Fibroblast of villous mesenchyme (primary cell): ENCODE results near the gene DTX1. TPM values are rescaled to one million over a fixed set of nuclear protein-coding genes. Genes with fewer than 3 reads are reported as not detected.

Source experiments
- DNase-seq: peaks from one replicate; pipeline ENCODE4 v3.0.0-alpha.2; 2010; ENCODE audit warnings: low read depth
- H3K4me3 ChIP-seq: 2 replicates; pipeline ENCODE4 v1.5.1; 2011; ENCODE audit warnings: low read depth, mild to moderate bottlenecking, low read length
- total RNA-seq: library from RNA; depleted of rRNA; stranded (reverse); fragments of >200 nt; gene quantifications from 2 replicates; pipeline ENCODE4 v1.2.3, GENCODE V29; 2012
- TF ChIP-seq, protein P1 (sequence below): IDR thresholded peaks from 2 replicates; pipeline ENCODE4 v1.5.1; 2012; ENCODE audit warnings: low read depth, mild to moderate bottlenecking, low read length; ENCODE audit not compliant: insufficient read depth

Gene DTX1
- total RNA-seq, 1 donor = not detected

DNA sequence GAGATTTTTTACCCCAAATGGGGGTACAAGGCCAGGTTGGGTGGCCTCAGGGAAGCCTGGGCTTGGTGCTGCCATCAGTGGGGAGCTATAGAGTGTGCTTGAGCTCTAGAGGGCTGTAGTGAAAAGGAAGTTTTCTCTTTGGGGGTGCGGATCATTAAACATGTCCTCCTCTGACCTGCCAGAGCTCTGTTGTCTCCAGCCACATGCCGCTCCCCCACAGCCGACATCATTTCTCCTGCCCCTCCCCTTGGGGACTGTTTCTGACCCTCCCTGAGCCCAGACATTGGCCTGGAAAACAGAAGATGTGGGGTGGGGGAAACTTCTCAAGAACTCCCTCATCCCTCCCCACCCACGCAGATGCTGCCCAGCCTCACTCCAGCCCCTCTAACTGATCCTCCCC, 25.3 kb downstream of the DTX1 start:
- TF ChIP-seq, protein P1, sequence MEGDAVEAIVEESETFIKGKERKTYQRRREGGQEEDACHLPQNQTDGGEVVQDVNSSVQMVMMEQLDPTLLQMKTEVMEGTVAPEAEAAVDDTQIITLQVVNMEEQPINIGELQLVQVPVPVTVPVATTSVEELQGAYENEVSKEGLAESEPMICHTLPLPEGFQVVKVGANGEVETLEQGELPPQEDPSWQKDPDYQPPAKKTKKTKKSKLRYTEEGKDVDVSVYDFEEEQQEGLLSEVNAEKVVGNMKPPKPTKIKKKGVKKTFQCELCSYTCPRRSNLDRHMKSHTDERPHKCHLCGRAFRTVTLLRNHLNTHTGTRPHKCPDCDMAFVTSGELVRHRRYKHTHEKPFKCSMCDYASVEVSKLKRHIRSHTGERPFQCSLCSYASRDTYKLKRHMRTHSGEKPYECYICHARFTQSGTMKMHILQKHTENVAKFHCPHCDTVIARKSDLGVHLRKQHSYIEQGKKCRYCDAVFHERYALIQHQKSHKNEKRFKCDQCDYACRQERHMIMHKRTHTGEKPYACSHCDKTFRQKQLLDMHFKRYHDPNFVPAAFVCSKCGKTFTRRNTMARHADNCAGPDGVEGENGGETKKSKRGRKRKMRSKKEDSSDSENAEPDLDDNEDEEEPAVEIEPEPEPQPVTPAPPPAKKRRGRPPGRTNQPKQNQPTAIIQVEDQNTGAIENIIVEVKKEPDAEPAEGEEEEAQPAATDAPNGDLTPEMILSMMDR = no peak
- no peak overlapping the region for H3K4me3 ChIP-seq
- no peak for DNase-seq

DNA sequence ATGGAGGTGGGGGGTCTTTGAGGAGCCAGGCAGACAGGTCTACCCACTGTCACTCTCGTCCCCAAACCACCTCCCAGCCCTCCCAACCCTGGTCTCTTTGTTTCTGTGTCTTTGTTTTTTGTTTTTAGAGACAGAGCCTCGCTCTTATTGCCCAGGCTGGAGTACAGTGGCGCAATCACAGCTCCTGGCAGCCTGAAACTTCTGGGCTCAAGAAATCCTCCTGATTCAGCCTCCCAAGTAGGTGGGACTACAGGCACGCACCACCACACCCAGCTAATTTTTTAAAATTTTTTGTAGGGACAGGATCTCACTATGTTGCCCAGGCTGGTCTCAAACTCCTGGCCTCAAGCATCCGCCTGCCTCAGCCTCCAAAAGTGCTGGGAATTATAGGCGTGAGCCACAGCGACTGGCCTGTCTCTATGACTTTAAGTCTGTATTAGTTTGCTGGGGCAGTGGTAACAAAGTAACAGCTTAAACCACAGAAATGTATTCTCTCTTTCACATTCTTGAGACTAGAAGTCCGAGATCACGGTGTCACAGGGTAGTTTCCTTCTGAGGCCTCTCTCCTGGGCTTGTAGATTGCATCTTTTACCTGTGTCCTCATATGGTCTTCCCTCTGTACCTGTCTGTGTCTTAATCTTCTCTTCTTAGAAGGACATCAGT, 26.1 kb downstream of the DTX1 start:
- TF ChIP-seq, protein P1 = no peak
- no peak for DNase-seq
- no peak overlapping the region for H3K4me3 ChIP-seq

DNA sequence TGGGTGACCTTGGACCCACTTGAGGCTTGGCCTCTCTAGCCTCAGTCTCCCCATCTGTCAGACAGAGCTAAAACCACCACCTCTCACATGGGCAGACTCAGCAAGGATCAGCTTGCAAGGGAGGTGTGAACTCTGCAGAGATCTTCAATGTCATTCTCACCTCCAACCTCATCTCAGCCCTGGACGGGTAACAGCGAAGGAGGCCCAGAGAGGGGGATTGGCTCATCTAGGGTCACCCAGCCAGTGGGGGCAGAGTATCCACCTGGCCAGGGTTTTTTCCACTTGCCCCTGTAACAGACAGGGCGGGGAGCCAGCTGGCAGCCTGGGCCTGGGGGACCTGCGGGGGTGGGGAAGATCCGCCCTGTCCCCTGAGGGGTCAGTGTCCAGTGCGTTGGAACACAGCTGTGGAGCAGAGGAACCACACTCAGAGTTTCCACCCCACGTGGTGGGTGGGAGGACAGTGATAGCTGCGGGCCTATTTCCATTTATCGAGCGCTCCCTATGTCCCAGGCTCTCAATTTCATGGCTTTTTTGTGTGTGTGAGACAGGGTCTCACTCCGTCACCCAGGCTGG, 27.4 kb downstream of the DTX1 start:
- TF ChIP-seq, protein P1 = no peak
- H3K4me3 ChIP-seq = no peak overlapping the region

DNA sequence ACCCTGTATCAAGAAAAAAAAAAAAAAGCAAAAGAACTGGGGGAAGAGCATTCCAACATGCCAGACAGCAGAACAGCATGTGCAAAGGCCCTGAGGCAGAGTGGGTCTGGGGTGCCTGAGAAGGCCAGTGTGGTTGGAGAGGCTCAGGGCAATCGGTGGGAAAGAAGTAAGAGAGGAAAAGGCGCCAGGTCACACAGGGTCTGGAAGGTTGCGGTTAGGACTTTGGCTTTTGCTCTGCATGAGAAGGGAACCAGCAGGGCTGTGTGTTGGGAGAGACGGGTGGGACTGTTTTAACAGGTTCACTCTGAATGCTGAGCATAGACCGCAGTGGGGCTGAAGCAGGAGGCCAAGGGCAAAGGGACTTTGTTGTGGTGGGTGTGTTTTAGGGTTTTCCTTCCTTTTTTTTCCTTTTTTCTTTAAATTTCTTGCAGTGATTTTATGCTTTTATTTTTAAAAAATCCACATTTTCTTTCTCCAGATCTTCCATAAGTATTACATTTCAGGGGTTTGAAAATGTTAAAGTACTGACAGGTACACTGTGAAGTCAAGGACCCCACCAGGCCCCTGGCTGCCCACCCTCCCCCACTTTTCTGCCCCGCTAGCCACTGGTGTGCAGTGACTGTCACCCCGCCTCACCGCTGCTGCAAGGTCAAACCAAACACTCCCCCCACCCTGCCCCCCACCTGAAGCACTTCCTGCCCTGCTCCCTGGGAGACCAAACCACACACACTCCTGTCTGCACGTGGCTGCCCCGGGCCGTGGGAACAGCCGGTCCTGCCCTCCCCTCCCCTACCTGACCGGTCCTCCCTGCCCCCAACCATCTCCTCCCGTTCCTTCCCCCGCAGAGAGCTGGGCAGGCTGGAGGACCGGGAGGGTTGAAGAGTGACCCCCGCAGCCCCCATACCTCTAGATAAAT, 30.0 kb downstream of the DTX1 start:
- no peak for DNase-seq
- no peak overlapping the region for H3K4me3 ChIP-seq
- TF ChIP-seq, protein P1 = no peak

More for the DNA sequence above, 27.4 kb downstream of the DTX1 start:
- no peak for DNase-seq

DNA sequence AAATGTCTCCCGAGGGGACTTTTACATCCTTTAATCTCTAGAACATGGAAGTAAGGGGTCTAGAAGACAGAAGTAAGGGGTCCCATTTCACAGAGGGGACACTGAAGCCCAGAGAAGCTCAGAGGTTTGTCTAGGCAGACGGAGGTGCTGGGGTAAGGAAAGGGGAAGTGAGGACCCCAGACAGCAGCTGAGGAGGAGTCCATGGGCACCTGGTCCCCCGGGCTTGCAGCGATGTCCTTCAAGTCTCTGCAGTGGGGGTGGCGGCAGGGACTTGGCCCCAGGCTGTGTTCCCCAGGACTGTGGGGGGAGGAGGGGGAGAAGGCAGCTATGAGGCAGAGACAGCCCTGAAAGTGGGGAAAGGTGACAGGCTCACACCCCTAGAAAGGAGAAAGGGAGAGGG, 30.7 kb downstream of the DTX1 start:
- DNase-seq = no peak
- TF ChIP-seq, protein P1 = no peak
- H3K4me3 ChIP-seq = no peak overlapping the region

DNA sequence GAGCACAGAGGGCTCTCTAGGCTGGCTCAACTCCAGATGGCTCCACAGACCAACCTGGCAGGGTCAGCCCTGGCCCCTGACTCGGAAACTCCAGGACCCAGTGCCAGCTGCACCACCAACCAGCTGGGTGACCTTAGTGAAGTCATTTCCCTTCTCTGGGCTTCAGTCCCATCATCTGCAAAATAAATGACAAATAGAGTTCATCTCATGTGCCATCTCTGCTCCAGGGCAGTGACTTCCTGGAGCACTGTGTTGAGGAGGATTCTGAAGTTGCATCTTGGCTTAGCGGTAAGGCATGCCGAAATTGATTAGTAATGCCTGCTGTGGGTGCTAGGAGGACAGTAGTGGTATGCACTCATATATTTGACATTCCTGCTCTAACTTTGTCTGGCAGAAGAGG, 31.5 kb downstream of the DTX1 start:
- DNase-seq = no peak
- TF ChIP-seq, protein P1 = no peak
- H3K4me3 ChIP-seq = no peak overlapping the region
